Smooth muscle cell (in vitro differentiated cells): ENCODE results near the gene NEK6. TPM values are rescaled to one million over a fixed set of nuclear protein-coding genes. Genes with fewer than 3 reads are reported as not detected.

Experiments
- DNase-seq: peaks from one replicate; lab custom pipeline; 2025; ENCODE audit not compliant: unreplicated experiment; lab: John Stamatoyannopoulos, UW
- H2AFZ ChIP-seq: fragments of 200-600 bp; sonication (generic); 2 replicates; pipeline ENCODE4 v1.6.0; 2016; ENCODE audit warnings: antibody characterized with exemption, low read depth, mild to moderate bottlenecking
- H3F3A ChIP-seq: fragments of 200-600 bp; sonication (generic); 2 replicates; pipeline ENCODE4 v1.6.0; 2017; ENCODE audit warnings: antibody characterized with exemption, low read depth
- H3K27ac ChIP-seq: fragments of 200-600 bp; sonication (generic); 2 replicates; pipeline ENCODE4 v1.5.1; 2016; ENCODE audit warnings: low read depth, mild to moderate bottlenecking
- H3K27me3 ChIP-seq: fragments of 200-600 bp; sonication (generic); 2 replicates; pipeline ENCODE4 v1.6.1; 2016; ENCODE audit warnings: low read depth, mild to moderate bottlenecking
- H3K36me3 ChIP-seq: fragments of 200-600 bp; sonication (generic); 2 replicates; pipeline ENCODE4 v1.5.1; 2016; ENCODE audit warnings: low read depth
- H3K4me1 ChIP-seq: fragments of 200-600 bp; sonication (generic); 2 replicates; pipeline ENCODE4 v1.5.1; 2016; ENCODE audit warnings: low read depth
- H3K4me2 ChIP-seq: fragments of 200-600 bp; sonication (generic); 2 replicates; pipeline ENCODE4 v1.6.0; 2016; ENCODE audit warnings: mild to moderate bottlenecking
- H3K4me3 ChIP-seq: fragments of 200-600 bp; sonication (generic); 2 replicates; pipeline ENCODE4 v1.5.1; 2016; ENCODE audit warnings: mild to moderate bottlenecking
- H3K79me2 ChIP-seq: fragments of 200-600 bp; sonication (generic); 2 replicates; pipeline ENCODE4 v1.6.0; 2016; ENCODE audit warnings: low read depth, mild to moderate bottlenecking
- H3K9ac ChIP-seq: fragments of 200-600 bp; sonication (generic); 2 replicates; pipeline ENCODE4 v1.6.0; 2016; ENCODE audit warnings: low read depth
- H3K9me3 ChIP-seq: fragments of 200-600 bp; sonication (generic); replicated peaks from 2 replicates; pipeline ENCODE4 v1.5.1; 2016; ENCODE audit warnings: low read depth
- H4K20me1 ChIP-seq: fragments of 200-600 bp; sonication (generic); 2 replicates; pipeline ENCODE4 v1.6.0; 2016; ENCODE audit warnings: low read depth
- WGBS: methylation state at CpG from one replicate; pipeline ENCODE4 v1.1.7; 2016; ENCODE audit warnings: low lambda C conversion rate; 5-methylcytosine and 5-hydroxymethylcytosine counted together
- polyA plus RNA-seq: library from polyadenylated mRNA; unstranded; fragments of >200 nt; fragmentation: Nextera tagmentation; extraction: Ambion mirVana; gene quantifications from 2 replicates; pipeline ENCODE4 v1.2.1, GENCODE V29; 2016
- total RNA-seq: library from RNA; depleted of rRNA; stranded (reverse); fragments of >200 nt; gene quantifications from 2 replicates; pipeline ENCODE4 v1.2.3, GENCODE V29; 2014
- TF ChIP-seq, protein P1 (sequence below): fragments of 200-600 bp; sonication (generic); IDR thresholded peaks from 2 replicates; pipeline ENCODE4 v1.5.1; 2017; ENCODE audit warnings: borderline replicate concordance, mild to moderate bottlenecking, antibody characterized with exemption; ENCODE audit not compliant: insufficient read depth, poor library complexity, severe bottlenecking

The NEK6 gene
- total and polyA plus RNA-seq, 2 experiments from 2014 or later = 45.9 to 108 TPM

DNA sequence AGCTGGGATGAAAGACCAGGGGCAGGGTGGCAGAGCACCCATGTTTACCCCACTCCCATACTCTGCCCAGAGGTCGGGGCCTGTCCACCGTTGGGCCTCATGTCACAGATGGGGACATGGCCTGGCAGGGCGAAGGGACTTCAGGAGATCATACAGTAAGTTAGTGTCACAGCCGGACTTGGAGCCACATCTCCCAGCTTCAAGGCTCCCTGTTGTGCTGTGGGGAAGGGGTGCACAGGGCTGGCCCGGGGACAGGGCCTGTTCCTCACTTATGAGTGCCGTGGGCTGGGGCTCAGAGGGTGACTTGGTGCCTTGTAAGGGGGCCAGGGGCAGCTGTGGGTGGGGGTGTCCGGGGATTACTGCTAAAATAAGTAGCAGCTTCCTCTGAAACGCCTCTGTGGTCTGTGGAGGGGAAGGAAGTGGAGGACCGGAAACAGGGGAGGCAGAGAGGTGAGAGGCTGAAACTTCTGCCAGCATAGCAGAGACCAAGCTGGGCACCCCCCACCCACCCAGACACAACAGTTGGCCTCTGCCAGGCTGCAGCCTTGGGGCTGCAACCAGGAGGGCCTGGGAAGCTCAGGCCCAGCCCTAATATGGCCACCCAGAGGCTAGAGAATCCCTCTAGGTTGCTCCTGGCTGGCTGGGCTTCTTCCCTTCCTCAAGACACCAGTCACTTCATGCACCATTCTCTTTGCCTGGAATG, 41.1 kb upstream of the NEK6 start:
- Histone ChIP-seq H3F3A (no peaks in the 10 kb centered on the region), H3K36me3 (no peaks in the 10 kb centered on the region), H3K9me3 (no peaks in the 10 kb centered on the region), H2AFZ (no peak overlapping the region), H3K27me3 (no peaks in the 10 kb centered on the region), H3K9ac (no peak overlapping the region), H3K4me2 (no peak overlapping the region), H3K4me3 (no peak overlapping the region), H3K4me1 (peaks cover 6% of the 10 kb centered on the region), H3K79me2 (no peaks in the 10 kb centered on the region), H3K27ac (no peak overlapping the region), H4K20me1 (no peaks in the 10 kb centered on the region)
- no peak for DNase-seq
- TF ChIP-seq, protein P1, sequence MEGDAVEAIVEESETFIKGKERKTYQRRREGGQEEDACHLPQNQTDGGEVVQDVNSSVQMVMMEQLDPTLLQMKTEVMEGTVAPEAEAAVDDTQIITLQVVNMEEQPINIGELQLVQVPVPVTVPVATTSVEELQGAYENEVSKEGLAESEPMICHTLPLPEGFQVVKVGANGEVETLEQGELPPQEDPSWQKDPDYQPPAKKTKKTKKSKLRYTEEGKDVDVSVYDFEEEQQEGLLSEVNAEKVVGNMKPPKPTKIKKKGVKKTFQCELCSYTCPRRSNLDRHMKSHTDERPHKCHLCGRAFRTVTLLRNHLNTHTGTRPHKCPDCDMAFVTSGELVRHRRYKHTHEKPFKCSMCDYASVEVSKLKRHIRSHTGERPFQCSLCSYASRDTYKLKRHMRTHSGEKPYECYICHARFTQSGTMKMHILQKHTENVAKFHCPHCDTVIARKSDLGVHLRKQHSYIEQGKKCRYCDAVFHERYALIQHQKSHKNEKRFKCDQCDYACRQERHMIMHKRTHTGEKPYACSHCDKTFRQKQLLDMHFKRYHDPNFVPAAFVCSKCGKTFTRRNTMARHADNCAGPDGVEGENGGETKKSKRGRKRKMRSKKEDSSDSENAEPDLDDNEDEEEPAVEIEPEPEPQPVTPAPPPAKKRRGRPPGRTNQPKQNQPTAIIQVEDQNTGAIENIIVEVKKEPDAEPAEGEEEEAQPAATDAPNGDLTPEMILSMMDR = no peak
- WGBS = 93% methylated on average over 9 of the region's 9 CpGs

DNA sequence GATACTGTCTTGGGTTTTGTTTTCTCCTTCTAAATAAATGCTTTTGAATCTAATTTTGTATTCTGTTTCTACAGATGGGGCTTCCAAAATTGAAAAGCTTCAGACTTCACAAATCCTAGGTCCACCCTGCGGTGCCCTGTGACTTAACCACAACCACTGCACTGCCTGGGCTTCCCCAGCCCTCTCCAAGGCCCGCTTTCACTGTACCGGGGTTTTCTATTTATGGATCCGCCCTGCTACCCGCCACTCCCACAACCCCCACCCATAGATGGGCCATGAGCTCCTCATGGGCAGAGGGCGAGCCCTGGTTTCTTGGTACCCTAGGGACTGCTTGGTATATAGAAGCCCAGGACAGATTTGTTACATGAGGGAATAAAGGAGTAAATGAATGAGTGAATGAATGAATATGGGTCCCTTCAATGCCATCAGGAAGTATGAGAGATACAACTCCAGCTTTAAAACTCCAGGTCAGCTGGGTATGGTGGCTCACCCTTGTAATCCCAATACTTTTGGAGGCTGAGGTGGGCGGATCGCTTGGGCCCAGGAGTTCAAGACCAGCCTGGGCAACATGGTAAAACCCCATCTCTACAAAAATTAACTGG, 39.8 kb upstream of the NEK6 start:
- Histone ChIP-seq H3K79me2 (no peaks in the 10 kb centered on the region), H3K4me3 (no peak overlapping the region), H3K4me1 (no peaks in the 10 kb centered on the region), H3K27me3 (no peaks in the 10 kb centered on the region), H3K36me3 (no peaks in the 10 kb centered on the region), H3K9me3 (no peaks in the 10 kb centered on the region), H3K9ac (no peak overlapping the region), H2AFZ (no peak overlapping the region), H3K27ac (no peak overlapping the region), H3F3A (no peaks in the 10 kb centered on the region), H3K4me2 (no peak overlapping the region), H4K20me1 (no peaks in the 10 kb centered on the region)
- WGBS = 88% methylated on average over 8 of the region's 8 CpGs
- DNase-seq = no peak
- TF ChIP-seq, protein P1 = no peak

DNA sequence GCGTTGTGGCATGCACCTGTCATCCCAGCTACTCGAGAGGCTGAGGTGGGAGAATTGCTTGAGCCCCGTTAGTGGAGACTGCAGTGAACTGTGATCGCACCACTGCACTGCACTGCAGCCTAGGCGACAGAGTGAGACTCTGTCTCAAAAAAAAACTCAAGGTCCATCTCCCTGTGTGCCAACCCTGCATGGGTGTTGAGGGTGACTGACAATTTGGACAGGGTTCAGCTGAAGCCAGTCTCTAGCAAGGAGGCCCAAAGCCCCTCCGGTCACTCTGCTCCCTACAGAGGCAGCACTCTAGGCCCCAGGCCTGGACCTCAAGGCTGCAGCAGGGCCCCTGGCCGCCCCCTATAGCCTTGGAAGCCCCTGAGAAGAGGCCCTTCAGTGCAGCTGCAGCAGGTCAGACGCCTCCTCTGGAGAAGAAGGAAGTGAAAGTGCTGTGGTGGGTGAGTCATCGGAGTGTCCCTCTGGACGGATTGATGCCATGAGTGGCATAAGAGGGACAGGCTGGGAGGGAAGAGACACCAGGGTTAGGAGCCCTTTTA, 39.2 kb upstream of the NEK6 start:
- DNase-seq = no peak
- Histone ChIP-seq H3F3A (no peaks in the 10 kb centered on the region), H4K20me1 (no peaks in the 10 kb centered on the region), H3K9ac (no peak overlapping the region), H3K9me3 (no peaks in the 10 kb centered on the region), H3K4me3 (no peak overlapping the region), H3K36me3 (no peaks in the 10 kb centered on the region), H3K79me2 (no peaks in the 10 kb centered on the region), H3K4me1 (no peaks in the 10 kb centered on the region), H3K4me2 (no peak overlapping the region), H3K27ac (no peak overlapping the region), H2AFZ (no peak overlapping the region), H3K27me3 (no peaks in the 10 kb centered on the region)
- 70% methylated on average over 10 of the region's 10 CpGs for WGBS
- TF ChIP-seq, protein P1 = no peak
